CD14-positive monocyte (primary cell): ENCODE data around the gene PCNT. TPM values are rescaled to one million over a fixed set of nuclear protein-coding genes. Genes with fewer than 3 reads are reported as not detected.

Experiments used
- DNase-seq, 3 donors: peaks; one replicate each; pipeline ENCODE4 v3.0.0-alpha.2; 2011 to 2022
- H2AFZ ChIP-seq: 2 replicates; pipeline ENCODE4 v1.6.0; 2012; ENCODE audit warnings: mild to moderate bottlenecking, low read depth, low read length, inconsistent platforms; ENCODE audit not compliant: insufficient read depth, poor library complexity, severe bottlenecking
- H3K27ac ChIP-seq, 2 donors: 1 replicate in 1 of 2; 2 replicates in 1 of 2; pipeline ENCODE4 v1.5.1; 2012 to 2013; ENCODE audit warnings: low read length in 2 of 2, control low read depth in 1 of 2, inconsistent platforms in 1 of 2, low read depth in 1 of 2, mild to moderate bottlenecking in 1 of 2
- H3K27me3 ChIP-seq, 2 donors: one replicate each; pipeline versions ENCODE4 v1.6.0 to v1.6.1; 2011 to 2013; ENCODE audit warnings: low read length in 2 of 2; ENCODE audit not compliant: control insufficient read depth in 2 of 2, insufficient read depth in 2 of 2
- H3K36me3 ChIP-seq, 2 donors: replicated peaks in 1 of 2; 1 replicate in 1 of 2; 2 replicates in 1 of 2; pipeline versions ENCODE4 v1.5.1 to v1.6.1; 2012 to 2013; ENCODE audit warnings: low read length in 2 of 2, control low read depth in 1 of 2, inconsistent platforms in 1 of 2, mild to moderate bottlenecking in 1 of 2; ENCODE audit not compliant: insufficient read depth in 2 of 2, control insufficient read depth in 1 of 2
- H3K4me1 ChIP-seq, 2 donors: 1 replicate in 1 of 2; 2 replicates in 1 of 2; pipeline versions ENCODE4 v1.5.1 to v1.6.1; 2012 to 2013; ENCODE audit warnings: low read length in 2 of 2, control low read depth in 1 of 2, inconsistent platforms in 1 of 2, mild to moderate bottlenecking in 1 of 2, moderate library complexity in 1 of 2; ENCODE audit not compliant: insufficient read depth in 2 of 2, control insufficient read depth in 1 of 2
- H3K4me2 ChIP-seq: replicated peaks from 2 replicates; pipeline ENCODE3; 2012; ENCODE audit warnings: low read length, moderate library complexity, mild to moderate bottlenecking; ENCODE audit not compliant: poor library complexity, severe bottlenecking; ENCODE audit errors: extremely low read depth
- H3K4me3 ChIP-seq, 3 experiments: fragments of 200-600 bp in 1 of 3; sonication (generic) in 1 of 3; replicated peaks in 1 of 3; 1 replicate in 2 of 3; 2 replicates in 1 of 3; pipeline ENCODE4 v1.5.1; 2011 to 2013; ENCODE audit warnings: low read length in 3 of 3, mild to moderate bottlenecking in 3 of 3, control low read depth in 2 of 3, low read depth in 2 of 3, inconsistent platforms in 1 of 3, moderate library complexity in 1 of 3
- H3K79me2 ChIP-seq: 2 replicates; pipeline ENCODE4 v1.6.0; 2012; ENCODE audit warnings: mild to moderate bottlenecking, control low read depth, inconsistent platforms, low read length, moderate library complexity; ENCODE audit not compliant: insufficient read depth
- H3K9ac ChIP-seq: 2 replicates; pipeline ENCODE4 v1.6.0; 2017; ENCODE audit warnings: low read length, mild to moderate bottlenecking; ENCODE audit not compliant: insufficient read depth, poor library complexity, severe bottlenecking
- H3K9me3 ChIP-seq, 2 donors: replicated peaks in 1 of 2; 1 replicate in 1 of 2; 2 replicates in 1 of 2; pipeline versions ENCODE4 v1.5.1 to v1.6.1; 2012 to 2013; ENCODE audit warnings: low read length in 2 of 2, control low read depth in 1 of 2; ENCODE audit not compliant: control insufficient read depth in 1 of 2, insufficient read depth in 1 of 2
- H4K20me1 ChIP-seq: 2 replicates; pipeline ENCODE4 v1.6.0; 2012; ENCODE audit warnings: mild to moderate bottlenecking, low read length, control low read depth, moderate library complexity; ENCODE audit not compliant: insufficient read depth
- H3K27ac Mint-ChIP-seq, 7 donors: one replicate each; pipeline ENCODE4 v1.8.0; 2020; ENCODE audit warnings: mild to moderate bottlenecking in 7 of 7, mixed read lengths in 7 of 7, moderate library complexity in 6 of 7, inconsistent platforms in 2 of 7
- H3K27me3 Mint-ChIP-seq, 3 donors: one replicate each; pipeline ENCODE4 v1.8.0; 2021 to 2022; ENCODE audit warnings: low read depth in 3 of 3, mild to moderate bottlenecking in 3 of 3, mixed read lengths in 3 of 3, moderate library complexity in 3 of 3, inconsistent platforms in 1 of 3
- H3K36me3 Mint-ChIP-seq, 2 donors: one replicate each; pipeline ENCODE4 v1.8.0; 2020; ENCODE audit warnings: mixed read lengths in 2 of 2, inconsistent platforms in 1 of 2, mild to moderate bottlenecking in 1 of 2
- H3K4me1 Mint-ChIP-seq: one replicate; pipeline ENCODE4 v1.8.0; 2020; ENCODE audit warnings: mild to moderate bottlenecking, mixed read lengths
- H3K4me3 Mint-ChIP-seq, 2 donors: one replicate each; pipeline ENCODE4 v1.8.0; 2020; ENCODE audit warnings: mild to moderate bottlenecking in 2 of 2, mixed read lengths in 2 of 2, moderate library complexity in 1 of 2
- H3K9me3 Mint-ChIP-seq, 7 donors: one replicate each; pipeline ENCODE4 v1.8.0; 2020 to 2022; ENCODE audit warnings: mixed read lengths in 7 of 7, mild to moderate bottlenecking in 6 of 7, moderate library complexity in 6 of 7, inconsistent platforms in 2 of 7
- CTCF ChIP-seq: fragments of 200-600 bp; IDR thresholded peaks from one replicate; pipeline ENCODE4 v1.8.0; 2022; ENCODE audit warnings: antibody characterized with exemption, mild to moderate bottlenecking
- WGBS: methylation state at CpG from one replicate; pipeline ENCODE4 v1.1.5; 2013; ENCODE audit warnings: missing lambda C conversion rate; ENCODE audit not compliant: insufficient coverage; 5-methylcytosine and 5-hydroxymethylcytosine counted together
- intact Hi-C, 2 donors: fragments of 100-400 bp; cut with micrococcal nuclease; formaldehyde crosslinking; loops; one replicate each; pipeline versions ENCODE4 v1.15.0 to v1.15.1; 2023
- polyA plus RNA-seq, 3 donors: library from polyadenylated mRNA; depleted of rRNA in 1 of 3; unstranded in 2 of 3; stranded (reverse) in 1 of 3; fragments of 300-500 nt in 2 of 3; fragments of >200 nt in 1 of 3; fragmentation: Illumina TruSeq in 2 of 3; gene quantifications; 1 replicate in 2 of 3; 2 replicates in 1 of 3; pipeline ENCODE4 v1.2.3, GENCODE V29; 2012 to 2021

The PCNT gene
- polyA plus RNA-seq, 3 donors = 4.2 to 16.3 (median 5.1) TPM

GRCh38 chr21:46289655-46290179, 34.2 kb upstream of the PCNT start:
- Histone ChIP-seq H3K27me3 (no peaks in the 10 kb centered on the region), H4K20me1 (peaks cover 5% of the 10 kb centered on the region), H3K36me3 (peaks cover 5 to 14% of the 10 kb centered on the region in 2 donors), H3K9me3 (peaks cover 7 to 11% of the 10 kb centered on the region in 2 donors), H3K79me2 (peaks cover 19% of the 10 kb centered on the region), H3K4me1 (peaks cover 30 to 38% of the 10 kb centered on the region in 2 donors), H3K4me3 (no peak overlapping the region), H3K9ac (no peak overlapping the region), H3K27ac (no peak overlapping the region), H2AFZ (no peak overlapping the region), H3K4me2 (no peak overlapping the region)
- no peak for DNase-seq
- Mint-ChIP-seq H3K4me1 (peaks cover 38% of the 10 kb centered on the region), H3K4me3 (no peak overlapping the region), H3K27ac (no peak overlapping the region), H3K36me3 (peaks cover 13 to 20% of the 10 kb centered on the region in 2 donors), H3K27me3 (peaks cover 0 to 4% (median 0%) of the 10 kb centered on the region in 3 donors), H3K9me3 (peaks cover 0 to 15% (median 9%) of the 10 kb centered on the region in 7 donors)
- WGBS = 73% methylated on average over 6 of the region's 6 CpGs
- no peak for TF ChIP-seq CTCF
- intact Hi-C loops = loop anchor here in 1 of 2 donors (5.0 kb wide), 1 partner anchor 33 kb away; the partner anchor contains the start of genes C21orf58 and PCNT

GRCh38 chr21:46291561-46291960, 32.4 kb upstream of the PCNT start:
- Histone ChIP-seq H3K4me2 (no peak overlapping the region), H3K27me3 (peaks cover 0 to 3% of the 10 kb centered on the region in 2 donors), H2AFZ (no peak overlapping the region), H4K20me1 (no peaks in the 10 kb centered on the region), H3K9me3 (peaks cover 7 to 11% of the 10 kb centered on the region in 2 donors), H3K4me3 (no peak overlapping the region), H3K9ac (no peak overlapping the region), H3K27ac (no peak overlapping the region), H3K79me2 (peaks cover 10% of the 10 kb centered on the region), H3K4me1 (peaks cover 25 to 41% of the 10 kb centered on the region in 2 donors), H3K36me3 (peaks cover 5 to 14% of the 10 kb centered on the region in 2 donors)
- Mint-ChIP-seq H3K36me3 (peaks cover 13 to 20% of the 10 kb centered on the region in 2 donors), H3K27ac (no peak overlapping the region), H3K9me3 (peaks cover 0 to 15% (median 9%) of the 10 kb centered on the region in 7 donors), H3K4me1 (peaks cover 41% of the 10 kb centered on the region), H3K27me3 (peaks cover 4 to 17% (median 4%) of the 10 kb centered on the region in 3 donors), H3K4me3 (no peak overlapping the region)
- no peak for DNase-seq
- 100% methylated on average over 1 of the region's 2 CpGs for WGBS
- intact Hi-C loops = no loop called here
- TF ChIP-seq CTCF = no peak
